ENCODE measurements around the gene OGFOD3. TPM values are rescaled to one million over a fixed set of nuclear protein-coding genes. Genes with fewer than 3 reads are reported as not detected.

OGFOD3 gene
- total and polyA plus RNA-seq, 9 of the 15 experiments (the other 6 are each of a cell fraction or from before 2014, with no cell fraction given), result 0.69 to 44.7 (median 18.9) TPM

GRCh38 chr17:82346342-82347300 is 71.8 kb downstream of the OGFOD3 start (continued):
- TF ChIP-seq MGA (IDR thresholded peaks at IDR 0.05), result no peak; the same call in 1 of the 2 replicates
- TF ChIP-seq MTF1 (CRISPR knock-in tag; IDR thresholded peaks at IDR 0.05; ENCODE audit: borderline replicate concordance), result no peak
- no peak for TF ChIP-seq RBM25 (IDR thresholded peaks at IDR 0.05; ENCODE audit: low read depth, low read length, severe bottlenecking)
- no peak for TF ChIP-seq TSC22D4 (tag; IDR thresholded peaks at IDR 0.05)
- no peak for TF ChIP-seq TCF15 (CRISPR knock-in tag; IDR thresholded peaks at IDR 0.05)
- TF ChIP-seq KLF13 (tag; IDR thresholded peaks at IDR 0.05; ENCODE audit: borderline replicate concordance, low read depth), result no peak
- TF ChIP-seq ZNF561 (CRISPR knock-in tag; conservative IDR thresholded peaks at IDR 0.05), result no peak
- TF ChIP-seq ZNF512 (tag; IDR thresholded peaks at IDR 0.05), result no peak
- TF ChIP-seq ETS1 (conservative IDR thresholded peaks at IDR 0.05; ENCODE audit: control insufficient read depth, low read depth, low read length), result no peak
- no peak for TF ChIP-seq ZNF436 (CRISPR knock-in tag; IDR thresholded peaks at IDR 0.05)
- TF ChIP-seq NUFIP1 (IDR thresholded peaks at IDR 0.05; ENCODE audit: partially characterized antibody), result no peak
